Measurements from ENCODE around the gene C1orf167.
"Not testable (repeated sequence)": the region's sequence is repeated elsewhere in the genome, so short reads cannot be mapped to it uniquely, and the experiment has no call there.

C1orf167 gene

DNA sequence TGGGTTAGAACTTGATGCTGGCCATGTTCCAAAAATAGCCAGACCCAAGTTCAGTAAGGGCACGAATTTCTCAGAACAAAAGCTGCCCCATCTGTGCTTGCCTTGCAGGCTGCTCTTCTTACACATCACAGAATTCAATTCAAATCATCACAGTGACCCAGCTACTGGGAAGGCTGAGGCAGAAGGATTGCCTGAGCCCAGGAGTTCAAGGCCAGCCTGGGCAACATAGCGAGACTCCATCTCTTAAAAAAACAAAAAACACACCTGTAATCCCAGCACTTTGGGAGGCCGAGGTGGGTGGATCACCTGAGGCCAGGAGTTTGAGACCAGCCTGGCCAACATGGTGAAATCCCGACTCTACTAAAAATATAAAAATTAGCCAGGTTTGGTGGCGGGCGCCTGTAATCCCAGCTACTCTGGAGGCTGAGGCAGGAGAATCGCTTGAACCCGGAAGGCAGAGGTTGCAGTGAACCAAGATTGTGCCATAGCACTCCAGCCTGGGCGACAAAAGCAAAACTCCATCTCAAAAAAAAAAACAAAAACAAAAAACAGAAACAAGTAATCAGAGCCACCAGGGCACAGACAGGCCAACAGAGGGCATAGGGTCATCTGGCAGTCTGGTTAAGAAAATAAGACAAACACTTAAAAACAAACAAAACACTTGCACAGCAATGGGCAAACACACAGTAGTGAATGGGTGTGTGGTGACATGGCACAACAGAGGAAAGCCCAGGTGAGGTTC, 42.1 kb downstream of the C1orf167 start:
- not testable (repeated sequence) for DNase-seq

DNA sequence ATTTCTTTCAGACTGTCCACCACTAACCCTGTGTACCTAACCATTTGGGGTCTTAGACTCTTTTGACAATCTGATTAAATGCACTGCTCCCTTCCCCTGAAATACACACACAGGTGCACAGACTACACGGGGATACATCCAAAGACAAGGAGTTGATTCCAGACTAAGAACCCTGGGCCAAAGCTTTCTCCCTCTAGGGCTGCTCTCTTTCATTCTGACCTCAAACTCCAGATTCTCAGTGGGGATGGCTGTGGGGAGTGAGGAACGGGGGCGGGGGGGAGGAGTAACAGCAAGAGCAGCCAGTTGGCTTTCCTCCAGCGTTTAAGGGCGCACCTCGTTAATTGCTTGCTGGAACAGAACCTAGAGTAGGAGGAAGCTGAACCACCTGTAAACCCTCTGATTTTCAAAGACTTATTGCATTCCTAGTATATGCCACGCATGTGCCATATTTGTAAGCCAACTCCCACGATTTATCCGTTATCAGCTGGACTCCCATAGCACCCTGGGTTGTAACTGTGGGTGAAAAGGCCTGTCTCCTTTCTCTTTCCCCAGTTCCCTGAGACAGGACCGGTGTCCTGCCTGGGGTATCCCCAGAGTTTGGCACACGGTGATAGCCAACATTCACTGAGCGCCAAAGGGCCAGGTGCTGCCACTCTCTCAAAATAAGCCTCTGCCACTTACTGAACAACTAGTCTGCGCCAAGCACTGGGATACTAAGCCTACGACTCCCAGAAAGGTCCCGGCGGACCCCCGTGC, 42.9 kb downstream of the C1orf167 start:
- DNase-seq = peak; percentile 64

DNA sequence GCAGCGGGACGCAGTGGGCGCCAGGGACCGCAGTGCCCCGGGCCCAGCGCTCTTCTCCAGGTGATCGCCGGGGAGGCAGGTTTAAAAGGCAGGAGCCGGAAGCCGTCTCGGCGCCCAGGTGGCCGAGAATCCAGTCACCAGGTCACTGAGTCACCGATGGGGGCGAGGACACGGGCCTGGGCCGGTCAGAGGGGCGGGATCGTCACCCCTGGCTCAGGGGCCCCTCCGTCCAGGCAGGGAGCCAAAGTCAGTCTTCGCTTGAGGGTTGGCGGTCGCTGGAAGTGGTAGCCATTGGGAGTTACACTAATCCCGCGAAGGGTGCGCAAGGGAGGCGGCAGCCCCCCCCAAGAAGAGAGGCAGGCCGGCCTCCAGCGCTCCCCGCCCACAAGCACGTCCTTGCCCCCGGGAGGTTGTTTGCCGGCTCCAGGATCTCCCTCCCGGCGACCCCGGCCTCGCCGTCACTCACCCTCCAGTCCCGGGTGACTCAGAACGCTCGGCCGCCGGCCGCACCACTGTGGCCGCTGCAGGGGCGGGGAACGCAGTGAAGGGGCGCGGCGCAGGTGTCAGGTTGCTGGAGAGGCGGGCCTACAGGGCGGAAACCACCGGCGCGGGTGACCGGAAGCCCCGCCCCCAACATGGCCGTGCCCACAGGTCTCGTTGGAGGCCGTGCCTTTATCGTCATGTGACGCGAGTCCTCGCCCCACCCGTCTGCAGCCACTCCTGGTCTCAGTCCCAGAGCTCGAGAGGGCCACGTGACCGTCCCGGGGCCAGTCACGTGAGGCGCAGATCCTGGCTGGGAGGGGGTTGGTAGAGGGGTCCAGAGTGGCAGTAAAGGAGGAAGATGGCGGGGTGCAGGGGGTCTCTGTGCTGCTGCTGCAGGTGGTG, 43.7 kb downstream of the C1orf167 start, which contains the start of the genes CLCN6 and MTHFR:
CLCN6 (plus strand) TSS at position 770 of the 885 bp plus-strand sequence; CDS start at position 842, 72 bp downstream.
MTHFR (minus strand) TSS at position 543 of the 885 bp plus-strand sequence. CDS start 2,848 bp downstream, outside the sequence.
- DNase-seq = peak; percentile 98

DNA sequence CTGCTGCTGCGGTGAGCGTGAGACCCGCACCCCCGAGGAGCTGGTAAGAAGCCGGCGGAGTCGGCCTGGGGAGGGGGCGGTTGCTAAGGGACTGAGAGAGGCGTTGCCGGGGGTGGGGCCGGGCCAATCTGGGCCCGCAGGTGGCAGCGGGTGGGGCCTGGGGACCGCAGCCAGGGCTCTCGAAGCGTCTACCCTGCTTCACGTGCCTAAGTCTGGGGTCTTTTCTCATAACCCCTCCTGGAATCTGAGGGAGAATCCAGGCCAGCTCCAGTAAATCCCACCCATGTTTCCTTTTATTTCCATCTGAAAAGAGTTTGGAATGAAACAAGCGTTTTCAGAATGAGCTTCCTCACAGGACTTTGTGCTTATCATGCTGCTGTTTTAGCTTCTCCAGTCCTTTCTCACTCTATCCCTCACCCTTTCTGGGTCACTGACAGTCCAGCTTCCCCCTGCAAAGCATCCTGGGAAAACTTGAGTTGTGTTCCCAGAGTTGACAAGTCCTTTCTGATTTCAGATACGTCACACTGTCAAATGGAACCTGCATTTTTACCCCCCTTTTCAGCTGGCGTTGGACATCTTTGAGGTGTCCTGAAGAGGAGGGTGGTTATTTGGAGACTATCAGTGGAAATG, 44.4 kb downstream of the C1orf167 start:
- no peak for DNase-seq

DNA sequence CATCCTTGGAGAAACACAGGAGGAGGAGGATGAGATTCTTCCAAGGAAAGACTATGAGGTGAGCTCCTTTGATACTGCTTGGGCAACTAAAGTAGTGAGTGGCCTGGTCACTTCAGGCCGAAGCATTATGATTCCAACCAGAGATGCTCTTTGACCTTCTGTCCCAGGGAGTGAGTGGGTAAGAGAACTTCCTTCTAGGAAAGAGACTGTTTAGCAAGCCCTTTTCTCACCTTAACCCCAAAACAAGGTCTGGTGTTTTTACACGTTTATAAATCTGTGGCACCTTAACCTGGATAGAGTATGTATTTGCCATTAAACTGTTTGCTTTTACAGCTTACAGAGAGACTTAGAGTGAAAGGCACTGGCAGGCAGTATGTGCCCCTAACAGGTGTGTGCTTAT, 45.1 kb downstream of the C1orf167 start:
- no peak for DNase-seq

DNA sequence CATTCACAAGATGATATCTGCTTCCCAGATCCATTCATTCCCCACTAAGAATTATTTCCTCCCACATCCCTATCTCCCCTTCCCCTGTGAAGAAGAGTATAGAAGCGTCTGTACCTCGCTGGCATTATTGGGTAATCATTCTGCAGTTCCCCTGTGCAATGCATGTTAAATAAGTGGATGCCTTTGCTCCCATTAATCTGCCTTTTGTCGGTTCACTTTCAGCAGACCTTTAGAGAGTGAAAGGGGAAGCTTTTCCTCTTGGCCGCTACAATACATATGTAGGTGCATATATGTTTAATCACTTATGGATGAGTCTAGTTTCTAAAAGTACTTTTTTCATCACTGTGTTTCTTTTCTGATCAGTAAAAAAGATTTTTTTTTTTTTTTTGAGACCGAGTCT, 51.0 kb downstream of the C1orf167 start:
- no peak for DNase-seq

DNA sequence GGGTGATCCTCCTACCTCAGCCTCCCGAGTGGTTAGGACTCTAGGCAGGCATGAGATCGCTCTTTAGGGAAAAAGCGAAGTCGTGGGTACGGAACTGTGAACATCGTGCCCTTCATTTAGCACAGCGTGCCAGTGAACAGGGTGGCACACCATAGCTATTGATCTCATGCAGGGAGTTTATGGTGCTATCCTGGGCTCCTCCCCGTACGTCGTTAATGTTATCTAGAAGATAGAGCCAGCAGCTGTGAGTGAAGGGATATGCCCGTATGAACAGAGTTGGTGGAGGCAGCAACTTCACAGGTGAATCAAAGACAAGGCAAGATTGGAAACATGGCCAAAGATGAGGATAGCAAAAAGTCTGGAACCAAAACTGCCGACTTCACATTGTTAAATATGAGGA, 55.2 kb downstream of the C1orf167 start:
- no peak for DNase-seq

DNA sequence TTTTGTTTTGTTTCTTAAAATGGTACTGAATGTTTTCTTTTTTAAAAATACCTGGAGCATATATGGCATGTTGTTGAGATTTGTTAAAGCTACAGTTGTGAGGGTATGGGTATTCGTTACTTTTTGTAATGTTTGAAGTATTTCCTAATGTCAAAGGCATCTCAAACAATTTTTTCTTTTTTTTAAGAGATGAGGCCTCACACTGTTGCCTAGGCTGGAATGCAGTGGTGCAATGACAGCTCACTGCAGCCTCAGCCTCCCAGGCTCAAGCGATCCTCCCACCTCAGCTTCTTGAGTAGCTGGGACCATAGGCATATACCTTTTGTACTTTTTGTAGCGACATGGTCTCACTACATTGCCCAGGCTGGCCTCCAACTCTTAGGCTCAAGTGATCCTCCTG, 60.1 kb downstream of the C1orf167 start:
- no peak for DNase-seq

DNA sequence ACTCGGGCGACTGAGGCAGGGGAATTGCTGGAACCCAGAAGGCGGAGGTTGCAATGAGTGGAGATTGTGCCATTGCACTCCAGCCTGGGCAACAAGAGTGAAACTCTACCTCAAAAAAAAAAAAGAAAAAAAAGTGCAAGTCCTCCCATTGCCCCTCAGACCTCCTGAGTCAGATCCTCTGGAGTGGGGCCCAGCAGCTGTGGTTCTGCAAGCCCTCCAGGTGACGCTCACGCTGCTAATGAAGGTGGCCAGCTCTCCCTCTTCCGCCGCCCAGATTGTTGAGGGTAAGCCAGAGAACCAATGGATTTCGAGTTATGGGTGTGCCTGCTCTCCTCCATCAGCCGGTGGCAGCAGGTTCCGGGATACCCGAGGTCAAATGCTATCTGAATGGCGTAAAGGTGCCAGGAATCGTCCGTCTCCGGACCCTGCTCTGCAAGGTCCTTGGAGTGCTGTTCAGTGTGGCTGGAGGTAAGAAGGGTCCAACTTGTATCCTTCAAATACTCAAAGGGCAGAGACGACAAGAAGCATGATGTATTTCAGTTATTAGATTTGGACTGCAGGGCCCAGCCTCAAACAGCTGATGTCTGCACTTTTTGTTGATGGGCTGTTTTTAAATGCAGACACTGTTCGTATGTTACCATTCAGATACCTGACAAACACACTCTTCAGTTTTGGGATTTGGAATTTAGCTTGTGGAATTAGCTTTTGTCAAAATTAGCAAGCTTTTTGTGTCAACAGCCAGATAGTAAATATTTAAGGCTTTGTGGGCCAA, 61.6 kb downstream of the C1orf167 start:
- no peak for DNase-seq

DNA sequence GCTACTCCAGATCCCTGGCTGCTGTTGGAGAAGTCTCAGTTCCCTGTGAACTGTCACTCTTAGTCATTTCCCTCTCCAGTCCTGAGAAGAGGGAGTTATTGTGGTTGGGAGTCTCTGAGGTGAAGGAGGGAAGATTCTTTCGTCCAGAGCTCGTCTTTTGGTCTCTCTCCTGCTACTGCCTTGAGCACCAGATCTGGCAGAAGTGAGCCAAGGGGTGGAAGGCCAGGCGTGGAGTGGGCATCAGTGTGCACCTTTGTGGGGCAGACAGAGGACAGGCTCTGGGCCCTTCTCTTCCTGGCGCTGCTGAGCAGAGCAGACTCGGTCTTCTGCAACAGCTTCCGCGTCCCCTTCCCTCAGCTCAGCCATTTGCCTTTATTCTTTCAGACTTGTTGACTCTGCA, 63.1 kb downstream of the C1orf167 start:
- DNase-seq = no peak

DNA sequence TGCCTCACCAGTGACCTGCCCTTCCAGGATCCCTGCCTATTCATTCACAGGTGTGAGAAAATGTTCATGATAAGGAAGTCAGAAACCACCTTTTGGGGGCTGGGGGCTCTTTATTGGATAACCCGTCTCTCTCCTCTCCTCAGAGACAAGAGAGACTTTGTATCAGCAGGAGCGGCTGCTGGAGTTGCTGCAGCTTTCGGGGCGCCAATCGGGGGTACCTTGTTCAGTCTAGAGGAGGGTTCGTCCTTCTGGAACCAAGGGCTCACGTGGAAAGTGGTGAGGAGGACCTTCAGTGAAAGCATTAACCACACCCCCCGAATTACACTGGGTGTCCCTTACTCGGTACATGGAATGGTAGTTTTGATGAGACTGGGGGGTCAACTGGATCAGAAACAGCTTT, 65.0 kb downstream of the C1orf167 start:
- no peak for DNase-seq

DNA sequence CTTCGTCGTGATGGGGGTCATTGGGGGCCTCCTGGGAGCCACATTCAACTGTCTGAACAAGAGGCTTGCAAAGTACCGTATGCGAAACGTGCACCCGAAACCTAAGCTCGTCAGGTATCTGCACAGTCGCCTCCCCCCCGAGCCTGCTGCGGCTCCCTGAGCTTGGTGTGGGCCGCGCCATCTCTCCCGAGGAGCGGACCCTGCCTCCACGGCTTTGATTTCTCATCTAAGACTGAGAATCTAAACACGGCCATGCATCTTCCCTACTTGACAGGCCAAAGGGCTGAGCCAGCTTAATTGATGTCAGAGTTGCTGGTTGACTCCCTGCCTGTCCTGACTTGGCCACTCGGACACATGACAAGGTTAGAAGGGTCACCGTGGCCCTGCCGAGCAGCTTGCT, 66.5 kb downstream of the C1orf167 start:
- no peak for DNase-seq

DNA sequence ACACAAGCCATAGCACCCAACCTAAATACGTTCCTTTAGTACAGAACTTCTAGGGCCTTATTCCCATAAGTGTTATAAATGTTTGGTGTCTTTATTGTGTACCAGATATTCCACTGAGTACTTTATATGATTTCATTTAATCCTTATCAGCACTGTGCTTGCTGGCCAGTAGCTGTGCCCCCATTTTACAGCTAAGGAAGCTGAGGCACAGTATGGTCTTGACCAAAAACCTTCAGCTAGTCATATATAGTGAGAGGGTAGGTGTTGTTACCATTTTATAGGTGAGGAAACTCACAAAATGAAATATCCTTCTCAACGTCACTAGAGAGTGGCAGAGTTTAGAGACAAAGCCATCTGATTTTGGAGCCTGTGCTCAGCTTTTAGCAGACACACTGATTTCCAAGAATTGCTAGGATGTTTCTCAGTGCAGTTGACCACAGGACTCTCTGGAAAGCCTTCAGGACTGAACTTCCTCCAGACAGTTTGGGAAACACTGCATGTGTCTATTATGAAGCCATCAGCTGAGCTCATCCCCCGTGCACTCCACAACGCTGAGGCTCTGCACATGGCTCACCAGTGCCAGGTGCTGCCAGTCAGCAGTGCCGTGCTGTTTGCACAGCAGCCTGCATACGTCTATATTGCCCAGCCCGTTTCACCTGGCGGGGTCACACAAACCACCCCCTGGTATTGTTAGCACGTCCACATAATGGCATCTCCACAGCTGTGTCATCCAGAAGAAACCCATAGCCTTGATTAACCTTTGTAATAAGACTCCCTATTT, 70.1 kb downstream of the C1orf167 start:
- DNase-seq = peak; percentile 22

DNA sequence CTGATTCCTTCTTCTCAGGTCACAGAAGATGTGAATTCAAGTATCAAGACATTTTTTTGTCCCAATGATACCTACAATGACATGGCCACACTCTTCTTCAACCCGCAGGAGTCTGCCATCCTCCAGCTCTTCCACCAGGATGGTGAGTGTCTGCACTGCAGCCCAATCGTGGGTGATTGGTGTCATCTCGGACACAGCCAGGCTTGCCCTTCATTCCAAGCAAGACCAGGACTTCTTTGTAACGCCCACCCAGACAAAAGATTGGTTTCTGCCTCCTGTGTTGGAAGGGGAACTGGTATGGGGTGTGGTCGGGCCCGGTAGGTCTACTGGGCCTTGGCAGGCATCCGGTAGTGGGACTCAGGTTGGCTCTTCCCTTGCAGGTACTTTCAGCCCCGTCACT, 71.5 kb downstream of the C1orf167 start:
- DNase-seq = no peak

DNA sequence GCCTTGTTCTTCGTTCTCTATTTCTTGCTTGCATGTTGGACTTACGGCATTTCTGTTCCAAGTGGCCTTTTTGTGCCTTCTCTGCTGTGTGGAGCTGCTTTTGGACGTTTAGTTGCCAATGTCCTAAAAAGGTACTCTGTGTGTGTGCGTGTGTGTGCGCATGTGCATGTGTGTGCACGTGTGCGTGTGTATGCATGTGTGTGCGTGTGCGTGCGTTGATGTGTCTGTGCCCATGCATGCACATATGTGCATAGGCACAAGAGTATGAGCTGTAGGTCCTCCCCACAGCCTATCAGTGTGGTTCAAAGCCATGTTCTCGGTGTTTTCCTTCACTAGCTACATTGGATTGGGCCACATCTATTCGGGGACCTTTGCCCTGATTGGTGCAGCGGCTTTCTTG, 71.9 kb downstream of the C1orf167 start:
- no peak for DNase-seq

DNA sequence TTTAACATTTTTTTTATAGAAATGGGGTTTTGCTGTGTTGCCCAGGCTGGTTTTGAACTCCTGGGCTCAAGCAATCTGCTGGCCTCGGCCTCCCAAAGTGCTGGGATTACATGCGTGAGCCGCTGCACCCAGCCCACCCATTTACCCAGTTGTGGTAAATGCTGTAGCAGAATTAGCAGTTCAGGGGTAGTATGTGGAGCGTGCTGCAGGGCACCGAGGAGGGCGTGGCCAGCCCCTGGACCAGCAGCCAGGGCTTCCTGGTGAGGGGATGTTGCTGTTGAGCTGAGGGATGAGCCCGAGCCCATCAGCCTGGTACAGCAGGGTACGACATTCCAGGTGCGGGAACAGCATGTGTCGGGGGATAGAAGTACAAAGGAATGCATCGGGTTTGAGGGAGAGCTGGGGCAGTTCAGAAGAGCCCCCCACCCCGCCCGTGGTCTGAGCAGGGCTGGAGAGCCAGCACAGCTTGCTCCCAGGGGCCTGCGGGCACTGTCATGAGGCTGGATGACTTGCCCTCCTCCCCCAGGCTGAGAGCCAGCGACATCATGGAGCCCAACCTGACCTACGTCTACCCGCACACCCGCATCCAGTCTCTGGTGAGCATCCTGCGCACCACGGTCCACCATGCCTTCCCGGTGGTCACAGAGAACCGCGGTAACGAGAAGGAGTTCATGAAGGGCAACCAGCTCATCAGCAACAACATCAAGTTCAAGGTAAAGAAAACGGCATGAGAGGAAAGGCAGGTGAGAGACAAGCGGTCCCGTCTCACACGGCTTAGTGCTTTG, 73.6 kb downstream of the C1orf167 start:
- DNase-seq = no peak

DNA sequence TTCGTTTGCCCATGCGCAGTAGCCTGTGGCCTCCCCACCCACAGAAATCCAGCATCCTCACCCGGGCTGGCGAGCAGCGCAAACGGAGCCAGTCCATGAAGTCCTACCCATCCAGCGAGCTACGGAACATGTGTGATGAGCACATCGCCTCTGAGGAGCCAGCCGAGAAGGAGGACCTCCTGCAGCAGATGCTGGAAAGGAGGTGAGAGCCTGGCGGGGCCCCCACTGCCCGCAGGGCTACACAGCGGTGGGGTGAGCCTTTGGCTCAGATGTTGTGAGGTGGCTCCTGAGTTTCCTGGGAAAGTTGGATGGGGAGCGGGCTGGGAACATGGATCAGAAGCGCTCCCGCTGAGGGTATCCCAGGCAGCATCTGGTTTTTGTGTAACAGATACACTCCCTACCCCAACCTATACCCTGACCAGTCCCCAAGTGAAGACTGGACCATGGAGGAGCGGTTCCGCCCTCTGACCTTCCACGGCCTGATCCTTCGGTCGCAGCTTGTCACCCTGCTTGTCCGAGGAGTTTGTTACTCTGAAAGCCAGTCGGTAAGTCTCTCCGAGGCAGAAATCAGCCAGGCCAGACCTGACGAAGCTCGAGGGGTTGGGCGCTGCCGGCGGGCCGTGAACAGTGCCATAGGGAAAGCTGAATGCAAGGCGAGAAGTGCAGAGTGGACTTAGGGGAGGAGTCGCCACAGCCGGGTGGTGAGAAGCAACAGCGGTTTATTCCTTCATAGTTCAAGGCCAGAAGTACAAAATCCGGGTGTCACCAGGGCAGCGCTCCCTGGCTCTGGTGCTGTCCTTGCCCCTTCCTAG, 75.2 kb downstream of the C1orf167 start:
- no peak for DNase-seq

DNA sequence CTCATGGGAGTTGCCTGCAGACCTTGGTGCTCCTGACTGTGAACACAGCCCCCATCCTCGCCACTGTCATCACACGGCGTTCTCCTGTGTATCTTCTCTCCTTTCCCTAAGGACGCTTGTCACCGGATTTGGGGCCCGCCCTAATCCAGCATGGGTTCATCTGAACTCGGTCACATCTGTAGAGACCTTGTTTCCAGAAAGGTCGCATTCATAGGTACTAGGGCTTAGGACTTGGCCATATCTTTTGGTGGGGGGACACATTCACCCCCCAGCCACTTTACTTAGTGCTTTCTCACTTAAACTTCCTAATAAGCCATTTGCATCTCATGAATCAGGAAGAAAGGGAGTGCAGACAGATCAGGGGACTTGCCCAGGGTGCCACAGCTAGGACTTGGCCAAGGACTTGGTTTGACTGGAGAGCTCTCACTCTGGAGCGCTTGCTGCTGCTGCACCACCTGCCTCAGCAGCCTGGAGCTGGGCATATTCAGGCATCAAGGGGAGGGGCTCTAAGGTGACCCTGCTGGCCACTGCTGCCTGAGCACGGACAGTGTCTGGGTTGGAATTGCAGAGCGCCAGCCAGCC, 75.9 kb downstream of the C1orf167 start:
- DNase-seq = no peak

All from NCI-H2107 (cell line).